Activated CD4-positive, alpha-beta T cell treated with anti-CD3 and anti-CD28 coated beads, Interleukin-2, amount 50 U/mL, for 48 hours (primary cell): ENCODE data around the gene CFH.
"Not testable (repeated sequence)": the region's sequence is repeated elsewhere in the genome, so short reads cannot be mapped to it uniquely, and the experiment has no call there.

Source experiments
- DNase-seq, 2 experiments: peaks; one replicate each; pipeline ENCODE4 v3.0.0-alpha.2; 2020

CFH gene

GRCh38 chr1:196774175-196774574 lies 122.3 kb downstream of the CFH start:
- no peak for DNase-seq

GRCh38 chr1:196774603-196775002 lies 122.8 kb downstream of the CFH start, which contains the start of gene CFHR3:
CFHR3 (plus strand) TSS chr1:196774840; CDS start chr1:196774887, 47 bp downstream.
- no peak for DNase-seq

GRCh38 chr1:196777603-196778002 lies 125.8 kb downstream of the CFH start:
- DNase-seq, result no peak

- no peak for DNase-seq
These were observed 127.2 kb downstream of the CFH start for GRCh38 chr1:196779093-196779492.

GRCh38 chr1:196791252-196791651 lies 139.4 kb downstream of the CFH start:
- not testable (repeated sequence) for DNase-seq

- not testable (repeated sequence) for DNase-seq
These were observed 142.3 kb downstream of the CFH start for GRCh38 chr1:196794103-196794502.
